ENCODE results near the gene MPC1L. TPM values are rescaled to one million over a fixed set of nuclear protein-coding genes. Genes with fewer than 3 reads are reported as not detected.

MPC1L gene
- total and polyA plus RNA-seq, 2 of the 8 experiments (the other 6 are each of a cell fraction or from before 2014, with no cell fraction given) = not detected

GRCh38 chrX:40651620-40652223, 28.5 kb downstream of the MPC1L start (continued):
- TF ChIP-seq FOSL1 (IDR thresholded peaks at IDR 0.05; ENCODE audit: insufficient read depth, low read depth, low read length) (no peak), POLR2AphosphoS5 (IDR thresholded peaks at IDR 0.05; ENCODE audit: low read depth, low read length) (no peak), CTBP2 (IDR thresholded peaks at IDR 0.05; ENCODE audit: borderline replicate concordance, insufficient read depth, insufficient read length, low read length) (no peak), NANOG (IDR thresholded peaks at IDR 0.05; ENCODE audit: insufficient read depth, low read depth, low read length, poor library complexity, severe bottlenecking) (no peak), YY1 (IDR thresholded peaks at IDR 0.05; ENCODE audit: low read depth, low read length) (no peak), CHD1 (IDR thresholded peaks at IDR 0.05; ENCODE audit: low read depth, low read length) (no peak)
- TF ChIP-seq, protein P1, sequence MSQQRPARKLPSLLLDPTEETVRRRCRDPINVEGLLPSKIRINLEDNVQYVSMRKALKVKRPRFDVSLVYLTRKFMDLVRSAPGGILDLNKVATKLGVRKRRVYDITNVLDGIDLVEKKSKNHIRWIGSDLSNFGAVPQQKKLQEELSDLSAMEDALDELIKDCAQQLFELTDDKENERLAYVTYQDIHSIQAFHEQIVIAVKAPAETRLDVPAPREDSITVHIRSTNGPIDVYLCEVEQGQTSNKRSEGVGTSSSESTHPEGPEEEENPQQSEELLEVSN (IDR thresholded peaks at IDR 0.05) = no peak
